GM21360 (cell line): ENCODE measurements around the gene MYL1.

Experiments used
- ATAC-seq: cut with Tn5 transposase; IDR thresholded peaks from one replicate; pipeline ENCODE4 v1.9.1; 2021; ENCODE audit warnings: mild to moderate bottlenecking, moderate library complexity; ENCODE audit not compliant: unreplicated experiment

The MYL1 gene

GRCh38 chr2:210268281-210268680 lies 46.7 kb downstream of the MYL1 start:
- ATAC-seq = no peak

- ATAC-seq = no peak
Measured at GRCh38 chr2:210267698-210268097, 47.3 kb downstream of the MYL1 start.

- ATAC-seq = no peak
Measured at GRCh38 chr2:210264282-210264681, 50.7 kb downstream of the MYL1 start.

GRCh38 chr2:210263841-210264240 lies 51.1 kb downstream of the MYL1 start:
- no peak for ATAC-seq

GRCh38 chr2:210262036-210262435 lies 52.9 kb downstream of the MYL1 start:
- ATAC-seq = no peak

- no peak for ATAC-seq
Measured at GRCh38 chr2:210259687-210260086, 55.3 kb downstream of the MYL1 start.

- no peak for ATAC-seq
Measured at GRCh38 chr2:210252699-210253606, 62.0 kb downstream of the MYL1 start.

GRCh38 chr2:210250622-210251021 lies 64.4 kb downstream of the MYL1 start:
- no peak for ATAC-seq
